NCI-H1694 (cell line): ENCODE measurements around the gene CHCHD3.

Experiments
- DNase-seq: peaks from one replicate; lab custom pipeline; 2025; lab: John Stamatoyannopoulos, UW

CHCHD3 gene

GRCh38 chr7:133077394-133077793 lies 4.5 kb downstream of the CHCHD3 start:
- DNase-seq, result no peak

GRCh38 chr7:133076142-133076541 lies 5.7 kb downstream of the CHCHD3 start:
- no peak for DNase-seq

GRCh38 chr7:133071506-133071905 lies 10.4 kb downstream of the CHCHD3 start:
- no peak for DNase-seq

GRCh38 chr7:133070562-133070961 lies 11.3 kb downstream of the CHCHD3 start:
- DNase-seq, result no peak

- DNase-seq, result no peak
These were observed 16.6 kb downstream of the CHCHD3 start for GRCh38 chr7:133065301-133065700.

- DNase-seq, result no peak
These were observed 17.6 kb downstream of the CHCHD3 start for GRCh38 chr7:133064082-133064820.

GRCh38 chr7:133061792-133062191 lies 20.1 kb downstream of the CHCHD3 start:
- DNase-seq, result no peak

GRCh38 chr7:133061357-133061756 lies 20.5 kb downstream of the CHCHD3 start:
- DNase-seq, result peak; percentile 77

GRCh38 chr7:133060004-133060403 lies 21.9 kb downstream of the CHCHD3 start:
- no peak for DNase-seq

- no peak for DNase-seq
These were observed 22.6 kb downstream of the CHCHD3 start for GRCh38 chr7:133059263-133059662.

- no peak for DNase-seq
These were observed 25.3 kb downstream of the CHCHD3 start for GRCh38 chr7:133056370-133057238.

GRCh38 chr7:133054162-133054840 lies 27.6 kb downstream of the CHCHD3 start:
- DNase-seq, result no peak

GRCh38 chr7:133053321-133053891 lies 28.5 kb downstream of the CHCHD3 start:
- DNase-seq, result no peak

- DNase-seq, result no peak
These were observed 29.1 kb downstream of the CHCHD3 start for GRCh38 chr7:133052826-133053225.

- DNase-seq, result no peak
These were observed 29.5 kb downstream of the CHCHD3 start for GRCh38 chr7:133052401-133052756.

GRCh38 chr7:133051719-133052400 lies 30.0 kb downstream of the CHCHD3 start:
- DNase-seq, result no peak

- peak; percentile 63 for DNase-seq
These were observed 30.8 kb downstream of the CHCHD3 start for GRCh38 chr7:133051066-133051465.

- no peak for DNase-seq
These were observed 31.5 kb downstream of the CHCHD3 start for GRCh38 chr7:133050200-133050995.

GRCh38 chr7:133048589-133048988 lies 33.3 kb downstream of the CHCHD3 start:
- DNase-seq, result no peak

GRCh38 chr7:133047321-133047720 lies 34.6 kb downstream of the CHCHD3 start:
- no peak for DNase-seq
